GM23248 (cell line): Measurements from ENCODE around the gene ZC3H15. TPM values are rescaled to one million over a fixed set of nuclear protein-coding genes. Genes with fewer than 3 reads are reported as not detected.
A peak's percentile ranks its signal among the peaks of the same experiment; 100 is the strongest.

Source experiments
- DNase-seq: peaks from one replicate; pipeline ENCODE4 v3.0.0-alpha.2; 2015
- H2AFZ ChIP-seq: fragments of 200-600 bp; sonication (generic); 2 replicates; pipeline ENCODE4 v1.6.1; 2016; ENCODE audit warnings: antibody characterized with exemption
- H3F3A ChIP-seq: fragments of 200-600 bp; sonication (generic); 2 replicates; pipeline ENCODE4 v1.6.1; 2016; ENCODE audit warnings: mild to moderate bottlenecking, antibody characterized with exemption, mixed run types; ENCODE audit not compliant: insufficient read depth
- H3K27ac ChIP-seq: fragments of 200-600 bp; sonication (generic); 2 replicates; pipeline ENCODE4 v1.5.1; 2016; ENCODE audit warnings: mild to moderate bottlenecking
- H3K27me3 ChIP-seq: fragments of 200-600 bp; sonication (generic); replicated peaks from 2 replicates; pipeline ENCODE4 v1.6.1; 2016; ENCODE audit warnings: mild to moderate bottlenecking; ENCODE audit not compliant: insufficient read depth
- H3K36me3 ChIP-seq: fragments of 200-600 bp; sonication (generic); 2 replicates; pipeline ENCODE4 v1.6.1; 2016; ENCODE audit warnings: low read depth, mild to moderate bottlenecking
- H3K4me1 ChIP-seq: fragments of 200-600 bp; sonication (generic); 2 replicates; pipeline ENCODE4 v1.6.1; 2016; ENCODE audit warnings: mild to moderate bottlenecking; ENCODE audit not compliant: insufficient read depth
- H3K4me2 ChIP-seq: fragments of 200-600 bp; sonication (generic); one replicate; pipeline ENCODE4 v1.6.1; 2016; ENCODE audit warnings: mild to moderate bottlenecking; ENCODE audit not compliant: unreplicated experiment
- H3K4me3 ChIP-seq: fragments of 200-600 bp; sonication (generic); 2 replicates; pipeline ENCODE4 v1.5.1; 2016; ENCODE audit warnings: mild to moderate bottlenecking
- H3K79me2 ChIP-seq: fragments of 200-600 bp; sonication (generic); 2 replicates; pipeline ENCODE4 v1.6.1; 2016; ENCODE audit warnings: mild to moderate bottlenecking; ENCODE audit not compliant: insufficient read depth
- H3K9ac ChIP-seq: fragments of 200-600 bp; sonication (generic); 2 replicates; pipeline ENCODE4 v1.6.1; 2016; ENCODE audit warnings: mild to moderate bottlenecking
- H3K9me2 ChIP-seq: fragments of 200-600 bp; sonication (generic); 2 replicates; pipeline ENCODE4 v1.6.1; 2016; ENCODE audit warnings: mixed run types, mild to moderate bottlenecking, moderate library complexity; ENCODE audit not compliant: insufficient read depth
- H3K9me3 ChIP-seq: fragments of 200-600 bp; sonication (generic); one replicate; pipeline ENCODE4 v1.6.1; 2017; ENCODE audit warnings: low read depth
- H4K20me1 ChIP-seq: fragments of 200-600 bp; sonication (generic); 2 replicates; pipeline ENCODE4 v1.6.0; 2016; ENCODE audit not compliant: insufficient read depth
- EZH2 ChIP-seq: fragments of 200-600 bp; sonication (generic); IDR thresholded peaks from 2 replicates; pipeline ENCODE4 v1.6.1; 2018; ENCODE audit warnings: antibody characterized with exemption, mild to moderate bottlenecking; ENCODE audit not compliant: insufficient read depth, poor library complexity, severe bottlenecking
- EZH2phosphoT487 ChIP-seq: fragments of 200-600 bp; sonication (generic); IDR thresholded peaks from 2 replicates; pipeline ENCODE4 v1.6.1; 2018; ENCODE audit warnings: antibody characterized with exemption, moderate library complexity, mild to moderate bottlenecking, low read depth; ENCODE audit not compliant: insufficient read depth
- WGBS, 2 experiments: methylation state at CpG; one replicate each; pipeline ENCODE4 v1.1.6; 2015 to 2017; ENCODE audit warnings: low lambda C conversion rate in 2 of 2, low coverage in 1 of 2; ENCODE audit errors: missing lambda C conversion rate in 2 of 2; 5-methylcytosine and 5-hydroxymethylcytosine counted together
- in situ Hi-C: fragments of 300-500 bp; cut with MboI; formaldehyde crosslinking; loops from 2 replicates; pipeline ENCODE4 v1.15.0; 2020
- polyA plus RNA-seq: library from polyadenylated mRNA; unstranded; fragments of >200 nt; fragmentation: Nextera tagmentation; extraction: Ambion mirVana; gene quantifications from 2 replicates; pipeline ENCODE4 v1.2.1, GENCODE V29; 2016
- total RNA-seq: library from RNA; depleted of rRNA; stranded (reverse); fragments of >200 nt; shearing (Covaris generic); gene quantifications from 2 replicates; pipeline ENCODE4 v1.2.3, GENCODE V29; 2014

Gene ZC3H15
- total and polyA plus RNA-seq, 2 experiments from 2014 or later, result 43.8 to 88.7 TPM

GRCh38 chr2:186532891-186533290 is 46.8 kb downstream of the ZC3H15 start:
- no peak overlapping the region for H2AFZ ChIP-seq
- in situ Hi-C loops, result no loop called here

GRCh38 chr2:186533717-186534116 is 47.7 kb downstream of the ZC3H15 start:
- Histone ChIP-seq H4K20me1 (no peaks in the 10 kb centered on the region), H3K4me1 (peaks cover 10% of the 10 kb centered on the region), H3K9ac (no peak overlapping the region), H2AFZ (no peak overlapping the region), H3K9me3 (no peaks in the 10 kb centered on the region), H3K9me2 (no peaks in the 10 kb centered on the region), H3K79me2 (no peaks in the 10 kb centered on the region), H3K27ac (no peak overlapping the region), H3K4me3 (no peak overlapping the region), H3K36me3 (no peaks in the 10 kb centered on the region), H3F3A (peaks cover 5% of the 10 kb centered on the region), H3K4me2 (no peak overlapping the region), H3K27me3 (no peaks in the 10 kb centered on the region)
- no peak for TF ChIP-seq EZH2phosphoT487
- DNase-seq, result no peak
- in situ Hi-C loops, result no loop called here

More at GRCh38 chr2:186532891-186533290, 46.8 kb downstream of the ZC3H15 start:
- Histone ChIP-seq H3K27ac (no peak overlapping the region), H3K27me3 (no peaks in the 10 kb centered on the region), H3K9me3 (no peaks in the 10 kb centered on the region), H3K79me2 (no peaks in the 10 kb centered on the region), H3K4me3 (no peak overlapping the region), H3K9me2 (no peaks in the 10 kb centered on the region), H3K4me1 (peaks cover 10% of the 10 kb centered on the region), H4K20me1 (no peaks in the 10 kb centered on the region), H3F3A (peaks cover 5% of the 10 kb centered on the region), H3K36me3 (no peaks in the 10 kb centered on the region), H3K9ac (no peak overlapping the region), H3K4me2 (no peak overlapping the region)
- WGBS, 2 experiments, result 88 to 94% methylated on average over 1 of the region's 1 CpG
- no peak for TF ChIP-seq EZH2phosphoT487
- TF ChIP-seq EZH2, result no peak
- DNase-seq, result peak; percentile 33

DNA sequence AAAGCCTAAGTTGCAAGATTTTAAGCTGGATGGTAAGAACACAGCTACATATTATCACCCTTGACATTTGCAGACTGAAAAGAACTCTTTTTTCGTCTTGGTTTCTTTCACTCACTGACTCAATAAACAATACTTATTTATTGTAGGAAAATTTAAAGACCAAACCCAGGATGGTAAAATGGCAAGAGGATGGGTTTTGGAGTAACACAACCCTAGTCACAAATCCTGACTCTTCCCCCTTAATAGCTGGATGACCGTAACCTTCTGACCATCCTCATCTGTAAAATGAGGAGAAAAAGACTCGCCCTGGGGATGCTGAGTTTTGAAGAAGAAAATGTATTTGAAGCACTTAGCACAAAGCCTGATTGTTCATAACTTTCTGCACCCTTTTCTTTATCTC is 48.3 kb downstream of the ZC3H15 start:
- Histone ChIP-seq H3K27ac (no peak overlapping the region), H3K9me3 (no peaks in the 10 kb centered on the region)
- in situ Hi-C loops, result no loop called here

DNA sequence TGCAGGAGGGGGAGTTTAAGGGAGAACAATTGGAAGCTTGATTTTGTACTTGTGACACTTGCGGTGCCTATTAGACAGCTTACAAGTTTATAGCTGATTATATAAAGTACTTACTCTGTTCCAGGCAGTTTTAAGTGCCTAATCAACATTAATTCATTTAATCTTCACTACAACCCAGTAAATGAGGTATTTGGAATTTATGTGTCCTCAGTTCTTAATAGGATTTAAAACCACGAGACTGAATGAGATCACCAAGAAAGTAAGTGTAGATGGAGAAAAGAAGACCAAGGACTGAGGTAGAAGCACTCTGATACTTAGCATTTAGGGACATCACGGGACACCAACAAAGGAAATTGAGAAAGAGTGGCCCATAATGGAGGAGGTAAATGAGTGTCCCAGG is 49.8 kb downstream of the ZC3H15 start:
- no peak overlapping the region for H3K27ac ChIP-seq
- H2AFZ ChIP-seq, result no peak overlapping the region
- H3K4me1 ChIP-seq, result peaks cover 18% of the 10 kb centered on the region
- H3K9ac ChIP-seq, result no peak overlapping the region
- no peaks in the 10 kb centered on the region for H3K79me2 ChIP-seq
- no peaks in the 10 kb centered on the region for H3K36me3 ChIP-seq
- H3K9me2 ChIP-seq, result no peaks in the 10 kb centered on the region
- no peak overlapping the region for H3K4me3 ChIP-seq
- WGBS, 2 experiments, result 84 to 88% methylated on average over 3 of the region's 3 CpGs
- H3F3A ChIP-seq, result peaks cover 12% of the 10 kb centered on the region
- no peak for TF ChIP-seq EZH2
- TF ChIP-seq EZH2phosphoT487, result no peak
- no peaks in the 10 kb centered on the region for H4K20me1 ChIP-seq
- no peak for DNase-seq
- no peaks in the 10 kb centered on the region for H3K9me3 ChIP-seq
- no peaks in the 10 kb centered on the region for H3K27me3 ChIP-seq
- H3K4me2 ChIP-seq, result no peak overlapping the region
- in situ Hi-C loops, result no loop called here

More for the DNA sequence above, 48.3 kb downstream of the ZC3H15 start:
- Histone ChIP-seq H3K9ac (no peak overlapping the region), H3K27me3 (no peaks in the 10 kb centered on the region), H3K9me2 (no peaks in the 10 kb centered on the region), H4K20me1 (no peaks in the 10 kb centered on the region), H2AFZ (no peak overlapping the region), H3K36me3 (no peaks in the 10 kb centered on the region), H3F3A (peaks cover 5% of the 10 kb centered on the region), H3K4me2 (no peak overlapping the region), H3K4me1 (peaks cover 10% of the 10 kb centered on the region), H3K79me2 (no peaks in the 10 kb centered on the region), H3K4me3 (no peak overlapping the region)
- 58 to 69% methylated on average over 3 of the region's 3 CpGs for WGBS, 2 experiments
- DNase-seq, result no peak
- TF ChIP-seq EZH2 (no peak), EZH2phosphoT487 (no peak)

- Histone ChIP-seq H3K79me2 (no peaks in the 10 kb centered on the region), H3K27me3 (no peaks in the 10 kb centered on the region), H3K4me3 (no peak overlapping the region), H3K9me2 (no peaks in the 10 kb centered on the region), H3K9me3 (no peaks in the 10 kb centered on the region), H4K20me1 (no peaks in the 10 kb centered on the region), H3K27ac (no peak overlapping the region), H3K9ac (no peak overlapping the region), H3K4me1 (peaks cover 29% of the 10 kb centered on the region), H3F3A (peaks cover 23% of the 10 kb centered on the region), H3K36me3 (no peaks in the 10 kb centered on the region), H2AFZ (no peak overlapping the region), H3K4me2 (no peak overlapping the region)
- WGBS, 2 experiments, result 86% methylated on average over 4 of the region's 4 CpGs
- DNase-seq, result no peak
- in situ Hi-C loops, result no loop called here
- TF ChIP-seq EZH2 (no peak), EZH2phosphoT487 (no peak)
Observed at GRCh38 chr2:186537019-186537418, 51.0 kb downstream of the ZC3H15 start.
